22Rv1 (cell line): Measurements from ENCODE around the gene LZTR1.

Experiments
- CTCF ChIP-seq: fragments of 450-650 bp; IDR thresholded peaks from 2 replicates; pipeline ENCODE4 v1.5.1; 2017; ENCODE audit warnings: mild to moderate bottlenecking
- ZFX ChIP-seq: fragments of 450-650 bp; IDR thresholded peaks from 2 replicates; pipeline ENCODE4 v1.6.1; 2017; ENCODE audit warnings: antibody characterized with exemption, borderline replicate concordance

- TF ChIP-seq CTCF (no peak), ZFX (no peak)
Observed at GRCh38 chr22:20989323-20990138, 7.4 kb downstream of the LZTR1 start.
